ENCODE results near the gene DENND4A.

- TF ChIP-seq ESRRG (CRISPR knock-in tag; IDR thresholded peaks at IDR 0.05) (no peak), PATZ1 (CRISPR knock-in tag; IDR thresholded peaks at IDR 0.05; ENCODE audit: borderline replicate concordance) (no peak), RARB (CRISPR knock-in tag; IDR thresholded peaks at IDR 0.05) (no peak), CREB5 (CRISPR knock-in tag; IDR thresholded peaks at IDR 0.05; ENCODE audit: low read depth) (no peak), ARNTL (CRISPR knock-in tag; IDR thresholded peaks at IDR 0.05; ENCODE audit: borderline replicate concordance, low read depth) (no peak), BACH2 (CRISPR knock-in tag; IDR thresholded peaks at IDR 0.05; ENCODE audit: borderline replicate concordance) (no peak), ZFP3 (CRISPR knock-in tag; IDR thresholded peaks at IDR 0.05) (no peak), GLIS3 (CRISPR knock-in tag; IDR thresholded peaks at IDR 0.05) (no peak), PPARA (CRISPR knock-in tag; IDR thresholded peaks at IDR 0.05; ENCODE audit: borderline replicate concordance) (no peak), ZNF70 (CRISPR knock-in tag; IDR thresholded peaks at IDR 0.05) (no peak), ISL1 (CRISPR knock-in tag; IDR thresholded peaks at IDR 0.05) (no peak)
Observed at GRCh38 chr15:65778269-65778668, 13.8 kb downstream of the DENND4A start.

Data from SK-N-SH treated with all-trans-retinoic acid at 6 μM for 48 hours (cell line).